HG03280 (cell line): Measurements from ENCODE around the gene SLC29A1.

Experiments
- ATAC-seq: cut with Tn5 transposase; IDR thresholded peaks from one replicate; pipeline ENCODE4 v1.9.1; 2021; ENCODE audit warnings: mild to moderate bottlenecking, moderate library complexity; ENCODE audit not compliant: unreplicated experiment

The SLC29A1 gene

GRCh38 chr6:44277763-44278162, 54.4 kb downstream of the SLC29A1 start:
- no peak for ATAC-seq

GRCh38 chr6:44278315-44278714, 54.9 kb downstream of the SLC29A1 start:
- no peak for ATAC-seq

GRCh38 chr6:44278774-44279697, 55.6 kb downstream of the SLC29A1 start:
- no peak for ATAC-seq
